K562 (cell line): ENCODE data around the gene DXO. TPM values are rescaled to one million over a fixed set of nuclear protein-coding genes. Genes with fewer than 3 reads are reported as not detected.

Experiments
- BRD4 ChIP-seq: fragments of 200-600 bp; sonication (generic); IDR thresholded peaks from 2 replicates; pipeline ENCODE4 v1.6.1; 2017; ENCODE audit warnings: inconsistent platforms
- CHD4 ChIP-seq: fragments of 200-600 bp; sonication (generic); IDR thresholded peaks from 3 replicates; pipeline ENCODE4 v1.6.1; 2012; ENCODE audit warnings: low read depth, mild to moderate bottlenecking, mixed read lengths, low read length, inconsistent platforms; ENCODE audit not compliant: insufficient read depth, insufficient replicate concordance, poor library complexity, severe bottlenecking
- CREM ChIP-seq: IDR thresholded peaks from 2 replicates; pipeline ENCODE4 v1.6.1; 2014; ENCODE audit warnings: antibody characterized with exemption, low read depth
- DACH1 ChIP-seq: fragments of 450-650 bp; IDR thresholded peaks from 2 replicates; pipeline ENCODE4 v1.6.1; 2018; ENCODE audit not compliant: partially characterized antibody
- EGR1 ChIP-seq: fragments of 450-650 bp; conservative IDR thresholded peaks from 2 replicates; pipeline ENCODE4 v1.6.1; 2017; ENCODE audit warnings: mild to moderate bottlenecking
- GABPB2 ChIP-seq: fragments of 250-450 bp; sonication (Bioruptor Pico); conservative IDR thresholded peaks from 2 replicates; pipeline ENCODE4 v1.5.1; 2021; ENCODE audit warnings: mild to moderate bottlenecking
- KHSRP ChIP-seq: fragments of 450-650 bp; IDR thresholded peaks from 2 replicates; pipeline ENCODE4 v1.6.1; 2017
- MNT ChIP-seq, 2 experiments: fragments of 450-650 bp; conservative IDR thresholded peaks; 2 replicates each; pipeline ENCODE4 v1.6.1; 2017; ENCODE audit warnings: mild to moderate bottlenecking in 2 of 2, moderate library complexity in 2 of 2
- RBM25 ChIP-seq: fragments of 200-400 bp; formaldehyde crosslinking; IDR thresholded peaks from 2 replicates; pipeline ENCODE4 v1.6.1; 2018; ENCODE audit warnings: low read length, low read depth, moderate library complexity; ENCODE audit not compliant: severe bottlenecking
- SIN3B ChIP-seq: fragments of 450-650 bp; IDR thresholded peaks from 2 replicates; pipeline ENCODE4 v1.6.1; 2017; ENCODE audit warnings: low read depth, mild to moderate bottlenecking, moderate library complexity
- TAF7 ChIP-seq: fragments of 450-650 bp; IDR thresholded peaks from 2 replicates; pipeline ENCODE4 v1.6.1; 2016; ENCODE audit warnings: missing genetic modification characterization, missing compliant biosample characterization
- ZNF174 ChIP-seq: fragments of 250-450 bp; sonication (Bioruptor Pico); IDR thresholded peaks from 2 replicates; pipeline ENCODE4 v1.4.0; 2020; ENCODE audit warnings: mild to moderate bottlenecking
- ZNF24 ChIP-seq: fragments of 450-650 bp; IDR thresholded peaks from 2 replicates; pipeline ENCODE4 v1.6.1; 2016
- ZNF277 ChIP-seq: fragments of 250-450 bp; sonication (Bioruptor Pico); IDR thresholded peaks from 2 replicates; pipeline ENCODE4 v1.8.0; 2022; ENCODE audit warnings: inconsistent platforms, mild to moderate bottlenecking, moderate library complexity, borderline replicate concordance
- ZNF431 ChIP-seq: sonication (generic); formaldehyde crosslinking; IDR thresholded peaks from 2 replicates; pipeline ENCODE4 v1.8.0; 2022; ENCODE audit warnings: mild to moderate bottlenecking, missing genetic modification reagents
- polyA plus RNA-seq, 8 experiments: library from polyadenylated mRNA; depleted of rRNA in 4 of 8; stranded (reverse) in 5 of 8; unstranded in 3 of 8; fragments of >200 nt; fragmentation: Nextera tagmentation in 2 of 8; fragmentation: Illumina TruSeq in 1 of 8; extraction: Ambion mirVana in 2 of 8; extraction: Trizol in 1 of 8; gene quantifications; 2 replicates each; pipeline versions ENCODE4 v1.2.1 to v1.2.3, GENCODE V29; 2011 to 2014; ENCODE audit warnings: inconsistent platforms in 1 of 8, missing spikeins in 1 of 8
- total RNA-seq, 7 experiments: library from RNA; depleted of rRNA in 6 of 7; stranded (reverse); fragments of >200 nt in 6 of 7; fragmentation: Illumina TruSeq in 2 of 7; extraction: Trizol in 2 of 7; gene quantifications; 2 replicates each; pipeline versions ENCODE4 v1.2.1 to v1.2.3, GENCODE V29; 2011 to 2021; ENCODE audit warnings: low replicate concordance in 1 of 7
- TF ChIP-seq, protein P1 (sequence below): sonication (generic); formaldehyde crosslinking; IDR thresholded peaks from 2 replicates; pipeline ENCODE4 v1.8.0; 2022; ENCODE audit warnings: mild to moderate bottlenecking, missing genetic modification reagents, borderline replicate concordance
- TF ChIP-seq, protein P2 (sequence below): fragments of 450-650 bp; formaldehyde crosslinking; IDR thresholded peaks from 2 replicates; pipeline ENCODE4 v1.4.0; 2020; ENCODE audit warnings: mild to moderate bottlenecking, mixed read lengths

DXO gene
- total and polyA plus RNA-seq, 9 of the 15 experiments (the other 6 are each of a cell fraction or from before 2014, with no cell fraction given): 6.4 to 35.1 (median 19.4) TPM

DNA sequence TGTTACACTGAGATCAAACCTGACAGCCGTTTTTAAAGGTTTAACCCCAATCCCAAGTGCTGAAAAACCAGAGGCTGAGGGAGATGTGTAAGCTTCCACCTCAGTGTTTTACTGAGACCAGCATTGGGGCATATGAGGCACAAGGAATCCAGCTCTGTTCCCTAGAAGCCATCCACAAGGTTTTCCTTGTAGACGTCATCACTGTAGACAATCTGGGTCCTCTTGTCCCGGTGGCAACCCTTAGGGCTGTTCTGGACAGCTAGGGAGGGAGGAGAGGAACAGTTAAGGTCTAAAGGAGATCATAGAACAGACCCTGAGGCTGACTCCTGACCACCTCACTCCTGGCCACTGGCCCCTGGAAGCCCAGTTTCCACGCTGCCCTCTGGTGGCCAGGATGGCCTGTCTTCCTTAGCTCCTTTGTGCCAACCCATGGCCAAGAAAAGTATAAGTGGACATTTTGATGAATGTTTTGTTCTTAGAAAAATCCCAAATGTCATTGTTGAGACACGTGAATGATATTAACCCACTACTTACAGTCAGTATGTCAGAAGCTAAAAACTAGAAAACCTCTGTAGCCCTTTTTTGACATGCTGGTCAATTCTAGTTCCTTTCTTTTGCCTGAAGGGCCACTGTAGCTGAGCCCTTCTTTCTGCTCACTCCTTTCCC lies 19.7 kb downstream of the DXO start (continued):
- TF ChIP-seq CHD4 (no peak), EGR1 (no peak), ZNF24 (no peak), RBM25 (no peak), KHSRP (no peak), DACH1 (no peak), ZNF277 (CRISPR knock-in tag) (no peak), MNT (conservative IDR thresholded peaks at IDR 0.05) (peak in 1 of 2 experiments; percentile 15; a peak in 1 of 4 replicates), SIN3B (no peak), TAF7 (no peak), ZNF174 (CRISPR knock-in tag) (no peak), BRD4 (no peak), GABPB2 (CRISPR knock-in tag) (no peak), CREM (no peak), ZNF431 (CRISPR knock-in tag) (no peak)
- TF ChIP-seq, protein P1, sequence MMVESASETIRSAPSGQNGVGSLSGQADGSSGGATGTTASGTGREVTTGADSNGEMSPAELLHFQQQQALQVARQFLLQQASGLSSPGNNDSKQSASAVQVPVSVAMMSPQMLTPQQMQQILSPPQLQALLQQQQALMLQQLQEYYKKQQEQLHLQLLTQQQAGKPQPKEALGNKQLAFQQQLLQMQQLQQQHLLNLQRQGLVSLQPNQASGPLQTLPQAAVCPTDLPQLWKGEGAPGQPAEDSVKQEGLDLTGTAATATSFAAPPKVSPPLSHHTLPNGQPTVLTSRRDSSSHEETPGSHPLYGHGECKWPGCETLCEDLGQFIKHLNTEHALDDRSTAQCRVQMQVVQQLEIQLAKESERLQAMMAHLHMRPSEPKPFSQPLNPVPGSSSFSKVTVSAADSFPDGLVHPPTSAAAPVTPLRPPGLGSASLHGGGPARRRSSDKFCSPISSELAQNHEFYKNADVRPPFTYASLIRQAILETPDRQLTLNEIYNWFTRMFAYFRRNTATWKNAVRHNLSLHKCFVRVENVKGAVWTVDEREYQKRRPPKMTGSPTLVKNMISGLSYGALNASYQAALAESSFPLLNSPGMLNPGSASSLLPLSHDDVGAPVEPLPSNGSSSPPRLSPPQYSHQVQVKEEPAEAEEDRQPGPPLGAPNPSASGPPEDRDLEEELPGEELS (CRISPR knock-in tag): no peak
- TF ChIP-seq, protein P2, sequence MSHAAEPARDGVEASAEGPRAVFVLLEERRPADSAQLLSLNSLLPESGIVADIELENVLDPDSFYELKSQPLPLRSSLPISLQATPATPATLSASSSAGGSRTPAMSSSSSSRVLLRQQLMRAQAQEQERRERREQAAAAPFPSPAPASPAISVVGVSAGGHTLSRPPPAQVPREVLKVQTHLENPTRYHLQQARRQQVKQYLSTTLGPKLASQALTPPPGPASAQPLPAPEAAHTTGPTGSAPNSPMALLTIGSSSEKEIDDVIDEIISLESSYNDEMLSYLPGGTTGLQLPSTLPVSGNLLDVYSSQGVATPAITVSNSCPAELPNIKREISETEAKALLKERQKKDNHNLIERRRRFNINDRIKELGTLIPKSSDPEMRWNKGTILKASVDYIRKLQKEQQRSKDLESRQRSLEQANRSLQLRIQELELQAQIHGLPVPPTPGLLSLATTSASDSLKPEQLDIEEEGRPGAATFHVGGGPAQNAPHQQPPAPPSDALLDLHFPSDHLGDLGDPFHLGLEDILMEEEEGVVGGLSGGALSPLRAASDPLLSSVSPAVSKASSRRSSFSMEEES (CRISPR knock-in tag): no peak
